Measurements from ENCODE around the gene TNFSF10.
A peak's percentile ranks its signal among the peaks of the same experiment; 100 is the strongest.
"Not testable (repeated sequence)": the region's sequence is repeated elsewhere in the genome, so short reads cannot be mapped to it uniquely, and the experiment has no call there.

Gene TNFSF10

DNA sequence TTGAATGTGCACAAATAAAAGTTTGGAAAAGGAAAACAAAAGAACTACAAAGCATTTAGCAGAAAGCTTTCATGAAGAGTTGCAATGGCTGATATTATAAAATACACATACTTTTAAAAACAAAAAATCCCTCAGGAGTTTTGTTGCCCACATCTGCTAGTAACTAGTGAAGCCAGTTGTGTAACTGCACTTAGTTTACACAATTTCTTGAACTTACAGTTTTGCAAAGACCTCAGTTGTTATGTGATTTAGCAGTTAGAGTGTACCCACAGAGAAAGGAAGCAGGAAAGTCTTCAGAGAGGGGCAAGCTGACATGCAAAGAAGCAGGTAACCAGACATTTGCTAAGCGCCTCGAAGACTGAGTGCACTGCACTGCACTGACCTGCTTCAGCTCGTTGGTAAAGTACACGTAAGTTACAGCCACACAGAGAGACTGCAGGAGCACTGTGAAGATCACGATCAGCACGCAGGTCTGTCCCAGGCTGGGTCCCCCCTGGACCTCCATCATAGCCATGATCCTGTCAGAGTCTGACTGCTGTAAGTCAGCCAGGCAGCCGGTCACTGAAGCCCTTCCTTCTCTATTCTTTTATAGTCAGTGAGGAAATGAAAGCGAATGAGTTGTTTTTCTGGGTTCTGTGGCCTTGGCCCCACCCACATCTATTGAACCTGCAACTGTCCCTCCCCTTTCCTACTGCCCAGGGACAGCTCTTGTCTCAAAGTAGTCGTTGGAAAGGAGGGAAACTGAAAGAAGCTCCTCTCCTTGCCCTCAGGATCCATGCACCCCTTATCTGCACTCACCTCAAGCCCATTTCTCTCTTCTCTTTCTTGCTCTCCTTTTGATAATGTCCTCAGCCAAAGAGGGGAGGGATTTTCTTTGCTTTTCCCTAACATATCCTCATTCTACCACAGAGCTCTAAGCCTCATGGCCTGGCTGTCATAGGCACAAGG is at the start of gene TNFSF10:
TNFSF10 (minus strand) TSS at position 560 of the 948 bp plus-strand sequence; CDS start at position 514, 46 bp downstream.
- peak; percentile 15 to 40 for DNase-seq (ENCODE audit: low read depth in 2 of 2)

DNA sequence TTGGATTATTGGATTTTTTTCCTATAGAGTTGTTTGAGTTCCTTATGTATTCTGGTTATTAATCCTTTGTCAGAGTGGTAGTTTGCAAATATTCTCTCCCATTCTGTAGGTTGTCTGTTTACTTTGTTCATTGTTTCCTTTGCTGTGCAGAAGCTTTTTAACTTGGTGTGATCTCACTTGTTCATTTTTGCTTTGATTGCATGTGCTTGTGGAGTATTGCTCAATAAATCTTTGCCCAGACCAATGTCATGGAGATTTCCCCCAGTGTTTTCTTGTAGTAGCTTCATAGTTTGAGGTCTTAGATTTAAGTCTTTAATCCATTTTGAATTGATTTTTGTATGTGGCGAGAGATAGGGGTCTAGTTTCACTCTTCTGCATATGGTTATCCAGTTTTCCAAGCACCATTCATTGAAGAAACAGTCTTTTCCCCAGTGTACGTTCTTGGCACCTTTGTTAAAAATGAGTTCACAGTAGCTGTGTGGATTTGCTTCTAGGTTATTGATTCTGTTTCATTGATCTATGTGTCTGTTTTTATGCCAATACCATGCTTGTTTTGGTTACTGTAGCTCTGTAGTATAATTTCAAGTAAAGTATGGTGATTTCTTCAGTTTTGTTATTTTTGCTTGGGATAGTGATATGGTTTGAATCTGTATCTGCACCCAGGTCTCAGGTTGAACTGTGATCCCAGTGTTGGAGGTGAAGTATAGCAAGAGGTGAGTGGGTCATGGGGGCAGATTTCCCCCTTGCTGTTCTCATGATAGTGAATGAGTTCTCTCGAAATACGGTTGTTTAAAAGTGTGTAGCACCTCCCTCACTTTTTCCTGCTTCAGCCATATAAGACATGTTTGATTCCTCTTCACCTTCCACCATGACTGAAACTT is 46.1 kb upstream of the TNFSF10 start:
- no peak for DNase-seq (ENCODE audit: low read depth in 2 of 2)

DNA sequence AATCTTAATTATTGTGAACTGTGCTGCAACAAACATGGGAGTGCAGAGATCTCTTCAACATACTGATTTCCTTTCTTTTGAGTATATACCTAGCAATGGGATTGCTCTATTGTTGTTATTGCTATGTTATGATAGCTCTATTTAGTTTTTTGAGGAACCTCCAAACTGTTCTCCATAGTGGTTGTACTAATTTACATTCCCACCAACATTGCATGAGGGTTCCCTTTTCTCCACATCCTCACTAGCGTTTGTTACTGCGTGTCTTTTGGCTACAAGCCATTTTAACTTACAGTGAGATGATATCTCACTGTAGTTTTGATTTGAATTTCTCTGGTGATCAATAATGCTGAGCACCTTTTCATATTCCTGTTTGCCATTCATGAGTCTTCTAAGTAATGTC is 45.5 kb upstream of the TNFSF10 start:
- DNase-seq (ENCODE audit: low read depth in 2 of 2): no peak

DNA sequence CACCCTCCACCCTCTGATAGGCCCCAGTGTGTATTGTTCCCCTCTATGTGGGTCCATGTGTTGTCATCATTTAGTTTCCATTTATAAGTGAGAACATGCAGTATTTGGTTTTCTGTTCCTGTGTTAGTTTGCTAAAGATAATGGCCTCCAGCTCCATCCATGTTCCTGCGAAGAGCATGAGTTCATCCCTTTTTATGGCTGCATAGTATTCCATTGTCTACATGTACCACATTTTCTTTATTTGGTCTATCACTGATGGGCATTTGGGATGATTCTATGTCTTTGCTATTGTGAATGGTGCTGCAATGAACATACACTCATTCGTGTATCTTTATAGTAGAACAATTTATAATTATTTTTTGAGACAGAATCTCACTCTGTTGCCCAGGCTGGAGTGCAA is 43.6 kb upstream of the TNFSF10 start:
- not testable (repeated sequence) for DNase-seq (ENCODE audit: low read depth in 2 of 2)

DNA sequence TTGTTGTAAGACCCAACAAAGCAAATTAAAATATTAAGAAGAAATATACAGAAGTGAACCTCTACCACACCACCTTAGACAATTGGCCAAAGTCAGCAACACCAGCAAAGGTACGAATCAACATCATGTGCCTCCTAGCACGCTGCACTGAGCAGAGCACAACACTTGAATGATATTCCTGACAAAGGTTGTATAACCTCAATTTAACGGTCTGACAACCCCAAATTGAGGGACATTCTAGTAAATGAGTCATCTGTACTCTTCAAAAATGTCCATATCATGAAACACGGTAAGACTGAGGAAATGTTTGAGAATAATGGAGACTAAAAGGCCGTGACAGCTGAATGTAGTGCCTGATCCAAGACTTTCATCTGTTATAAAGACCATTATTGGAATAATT is 41.3 kb upstream of the TNFSF10 start:
- no peak for DNase-seq (ENCODE audit: low read depth in 2 of 2)

DNA sequence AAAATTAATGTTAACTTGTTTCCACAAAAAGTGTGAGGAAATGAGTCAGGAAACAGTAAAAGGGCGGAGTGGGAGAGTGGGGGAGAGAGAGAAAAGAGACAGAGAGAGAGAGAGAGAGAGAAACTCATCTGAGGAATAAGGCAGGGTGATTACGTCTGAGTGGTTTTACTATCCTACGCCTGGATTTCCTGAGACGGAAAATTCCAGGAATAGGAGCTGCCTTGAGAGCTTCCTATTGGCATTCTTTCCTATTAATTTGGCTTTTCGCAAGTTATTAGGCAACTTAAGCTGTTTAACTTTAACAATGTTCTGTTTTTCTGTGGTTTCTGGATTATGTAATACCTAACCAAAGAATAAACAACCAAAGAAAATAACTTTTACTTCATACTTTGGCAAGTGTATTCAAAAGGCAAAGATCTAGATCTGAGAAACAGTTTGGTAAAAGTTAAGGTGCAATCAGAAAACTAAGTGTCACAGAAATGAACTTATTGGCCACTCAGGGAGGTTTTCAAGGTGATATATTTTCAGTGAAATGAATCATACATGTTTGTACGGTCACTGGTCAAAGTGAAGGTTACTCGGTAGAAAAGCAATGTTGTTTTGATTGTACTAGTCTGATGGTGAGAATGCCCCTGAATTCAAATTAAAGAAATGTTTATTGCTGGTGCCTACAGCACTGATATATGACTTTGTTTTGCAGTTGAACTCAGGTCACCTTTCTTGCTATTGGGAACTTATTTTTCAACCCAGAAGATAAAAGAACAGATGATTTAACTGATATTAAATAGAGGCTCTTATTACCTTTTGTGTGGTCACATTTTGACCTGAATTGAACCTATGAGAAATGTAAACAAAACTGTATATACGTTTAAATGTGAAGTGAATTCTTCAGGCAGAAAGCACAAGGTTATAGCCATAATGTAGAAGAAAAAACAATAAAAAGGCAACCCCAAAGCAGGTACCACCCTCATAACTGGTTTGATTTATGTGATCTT is 39.9 kb upstream of the TNFSF10 start:
- peak in 1 of 2 donors; percentile 10 for DNase-seq (ENCODE audit: low read depth in 2 of 2)

DNA sequence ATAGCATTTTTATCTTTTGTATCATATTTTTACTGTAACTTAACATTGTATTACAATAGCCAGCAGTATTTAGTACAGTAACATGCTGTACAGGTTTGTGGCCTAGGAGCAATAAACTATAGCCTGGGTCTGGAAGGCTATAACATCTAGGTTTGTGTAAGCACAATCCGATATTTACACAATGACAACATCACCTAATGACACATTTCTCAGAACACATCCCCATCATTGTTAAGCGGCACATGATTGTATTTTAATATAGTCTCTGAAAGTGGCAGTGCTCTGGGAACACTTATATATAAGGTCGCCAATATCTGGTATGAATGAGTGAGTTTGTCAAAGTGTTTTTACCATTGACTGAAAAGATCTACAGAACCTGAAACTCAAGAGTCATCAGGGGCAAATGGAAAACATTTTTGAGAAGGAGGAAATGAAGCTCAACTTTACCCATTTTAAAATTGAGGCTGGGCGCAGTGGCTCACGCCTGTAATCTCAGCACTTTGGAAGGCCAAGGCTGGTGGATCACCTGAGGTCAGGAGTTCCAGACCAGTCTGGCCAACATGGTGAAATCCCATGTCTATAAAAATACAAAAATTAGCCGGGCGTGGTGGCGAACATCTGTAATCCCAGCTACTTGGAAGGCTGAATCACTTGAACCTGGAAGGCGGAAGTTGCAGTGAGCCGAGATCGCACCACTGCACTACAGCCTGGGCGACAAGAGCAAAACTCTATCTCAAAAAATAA is 38.8 kb upstream of the TNFSF10 start:
- DNase-seq (ENCODE audit: low read depth in 2 of 2): no peak

DNA sequence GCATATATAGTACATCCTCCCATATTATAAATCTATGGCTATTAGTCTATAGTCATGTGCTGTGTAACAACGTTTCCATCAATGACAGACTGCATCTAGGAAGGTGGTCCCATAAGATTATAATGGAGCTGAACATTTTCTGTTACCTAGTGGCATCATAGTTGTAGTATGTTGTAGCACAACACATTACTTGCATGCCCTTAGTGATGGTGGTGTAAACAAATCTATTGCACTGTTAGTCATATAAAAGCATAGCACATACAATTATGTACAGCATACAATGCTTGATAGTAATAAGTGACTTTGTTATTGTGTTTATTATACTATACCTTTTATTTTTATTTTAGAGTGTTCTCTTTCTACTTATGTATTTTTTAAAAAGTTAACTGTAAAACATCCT is 37.4 kb upstream of the TNFSF10 start:
- no peak for DNase-seq (ENCODE audit: low read depth in 2 of 2)

DNA sequence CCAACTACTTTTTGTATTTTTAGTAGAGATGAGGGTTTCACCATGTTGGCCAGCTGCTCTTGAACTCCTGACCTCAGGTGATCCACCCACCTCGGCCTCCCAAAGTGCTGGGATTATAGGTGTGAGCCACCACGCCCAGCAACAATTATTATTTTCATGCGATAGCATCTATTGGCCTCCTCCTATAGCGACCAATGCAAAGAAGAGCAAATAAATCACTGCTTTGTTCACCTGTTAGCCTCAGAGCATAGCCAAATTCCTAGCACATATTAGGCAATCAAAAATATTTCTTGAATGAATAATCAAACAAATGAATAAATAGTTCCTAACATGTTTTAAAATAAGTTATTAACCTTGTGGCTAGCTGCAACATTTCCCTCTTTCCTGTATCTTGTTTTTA is 36.8 kb upstream of the TNFSF10 start:
- DNase-seq (ENCODE audit: low read depth in 2 of 2): no peak

DNA sequence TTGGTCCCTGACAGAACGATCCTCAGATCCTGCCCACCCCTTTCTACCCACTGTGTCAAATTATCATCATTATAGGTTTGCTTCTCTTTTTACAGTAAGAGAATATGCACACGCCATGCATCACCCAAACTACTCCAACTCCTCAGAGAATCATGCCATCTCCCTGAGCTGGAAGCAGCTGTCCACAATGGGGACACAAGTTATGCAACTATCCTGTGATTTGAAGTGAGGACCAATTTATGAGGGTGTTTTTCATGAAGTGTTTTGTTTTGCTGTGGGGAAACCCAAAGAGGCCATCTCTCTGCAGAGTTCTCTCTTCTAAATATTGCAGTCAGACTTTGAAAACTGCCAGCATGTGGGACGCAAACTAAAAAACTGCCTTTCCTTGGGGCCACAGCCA is 35.8 kb upstream of the TNFSF10 start:
- DNase-seq (ENCODE audit: low read depth in 2 of 2): no peak

DNA sequence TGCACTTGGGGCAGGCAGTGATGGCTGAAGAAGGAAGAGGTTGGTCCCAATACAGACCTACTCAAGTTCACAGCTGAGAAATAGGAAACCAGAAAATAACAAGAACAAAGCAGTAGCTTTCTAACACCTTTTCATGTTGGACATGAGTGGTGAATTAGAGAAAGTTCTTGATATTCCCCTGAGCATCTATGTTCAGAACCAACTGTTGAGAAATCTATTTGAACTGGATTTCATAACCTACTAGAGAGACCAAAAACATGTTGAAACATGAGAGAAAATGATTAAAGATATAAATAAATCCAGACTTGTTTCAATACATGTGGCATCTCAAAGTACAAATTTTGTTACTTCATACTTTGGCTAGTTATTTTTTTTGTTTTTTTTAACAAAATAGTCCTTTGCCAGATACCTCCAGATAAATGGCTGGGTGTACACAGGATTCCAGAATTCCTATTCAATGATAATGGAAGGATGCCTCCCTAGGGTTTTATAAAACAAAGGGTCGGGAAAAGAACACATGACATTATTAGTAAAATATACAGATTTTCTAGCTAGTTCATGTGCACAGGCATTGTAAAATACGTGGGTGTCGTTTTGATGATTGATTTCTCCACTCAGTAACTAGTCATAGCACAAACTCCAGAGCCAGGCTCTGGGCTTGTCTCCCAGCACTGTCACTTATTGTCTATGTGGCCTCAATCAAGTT is 34.4 kb upstream of the TNFSF10 start:
- no peak for DNase-seq (ENCODE audit: low read depth in 2 of 2)

DNA sequence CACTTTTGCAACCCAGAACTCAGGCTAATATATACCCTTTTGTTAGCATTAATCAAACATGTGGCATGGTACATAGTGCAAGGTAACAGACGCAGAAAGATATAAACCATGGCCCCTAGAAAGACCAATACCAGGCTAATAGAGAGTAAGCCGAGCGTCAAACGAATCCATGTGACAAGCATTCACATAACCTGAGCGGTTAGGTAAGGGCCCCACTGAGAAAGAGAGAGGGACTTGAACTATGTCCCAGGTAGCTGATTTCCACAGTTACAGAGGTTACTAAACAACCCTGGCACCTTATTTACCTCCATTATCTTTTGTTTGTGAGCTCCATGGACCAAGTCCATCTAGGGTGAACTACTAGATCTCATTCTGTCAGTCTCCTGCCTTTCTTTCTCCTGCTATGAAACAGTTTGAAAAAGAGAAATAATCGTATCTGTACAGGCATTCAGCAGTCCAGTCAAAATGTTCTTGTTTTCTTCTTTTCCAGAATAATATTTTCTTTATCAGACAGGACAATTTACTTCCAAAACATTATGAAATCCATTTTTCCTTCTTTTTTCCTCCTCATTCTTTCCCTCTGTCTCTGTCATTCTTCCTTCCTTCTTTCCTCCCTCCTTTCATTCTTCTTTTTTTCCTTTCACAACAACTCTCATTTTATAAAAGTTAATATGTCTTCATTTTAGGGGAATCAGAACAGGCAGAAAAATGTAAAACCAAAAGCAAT is 30.5 kb upstream of the TNFSF10 start:
- no peak for DNase-seq (ENCODE audit: low read depth in 2 of 2)

DNA sequence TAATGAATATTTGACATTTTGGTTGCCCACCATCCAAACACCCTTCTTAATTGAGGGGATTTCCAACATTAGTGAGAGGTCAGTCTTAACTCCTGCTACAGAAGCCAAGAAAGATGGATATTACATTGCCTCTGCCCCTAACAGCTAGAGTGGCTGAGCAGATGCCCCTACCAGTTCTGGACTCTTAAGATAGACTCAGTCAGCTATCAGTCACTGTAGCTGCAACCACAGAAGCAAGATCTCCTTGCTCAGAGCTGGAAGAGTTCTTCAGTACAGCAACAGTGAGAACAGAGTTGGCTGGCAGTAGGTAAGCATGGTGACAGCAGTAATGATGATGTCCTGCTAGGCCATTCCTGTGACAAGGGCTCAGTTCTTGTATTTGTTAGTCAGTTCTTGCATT is 29.4 kb upstream of the TNFSF10 start:
- DNase-seq (ENCODE audit: low read depth in 2 of 2): no peak

DNA sequence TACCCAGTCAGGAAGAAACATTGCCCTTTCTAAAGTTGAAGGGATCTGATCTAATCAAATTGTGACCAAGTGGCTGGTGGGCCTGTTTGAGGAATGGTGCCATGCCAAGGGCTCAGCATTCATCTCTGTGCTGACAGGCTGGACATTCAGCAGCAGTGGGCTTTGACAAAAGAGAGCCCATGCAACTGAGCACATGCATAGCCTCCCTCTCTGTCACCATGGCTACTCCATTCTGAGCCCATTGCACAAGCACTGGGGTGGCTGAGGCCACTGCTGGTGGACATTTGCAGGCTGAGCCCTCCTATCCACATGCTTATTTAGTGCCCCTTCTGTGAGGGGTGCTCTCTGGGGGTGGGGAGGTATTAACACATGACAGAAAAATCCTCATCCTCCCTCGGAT is 28.6 kb upstream of the TNFSF10 start:
- no peak for DNase-seq (ENCODE audit: low read depth in 2 of 2)

DNA sequence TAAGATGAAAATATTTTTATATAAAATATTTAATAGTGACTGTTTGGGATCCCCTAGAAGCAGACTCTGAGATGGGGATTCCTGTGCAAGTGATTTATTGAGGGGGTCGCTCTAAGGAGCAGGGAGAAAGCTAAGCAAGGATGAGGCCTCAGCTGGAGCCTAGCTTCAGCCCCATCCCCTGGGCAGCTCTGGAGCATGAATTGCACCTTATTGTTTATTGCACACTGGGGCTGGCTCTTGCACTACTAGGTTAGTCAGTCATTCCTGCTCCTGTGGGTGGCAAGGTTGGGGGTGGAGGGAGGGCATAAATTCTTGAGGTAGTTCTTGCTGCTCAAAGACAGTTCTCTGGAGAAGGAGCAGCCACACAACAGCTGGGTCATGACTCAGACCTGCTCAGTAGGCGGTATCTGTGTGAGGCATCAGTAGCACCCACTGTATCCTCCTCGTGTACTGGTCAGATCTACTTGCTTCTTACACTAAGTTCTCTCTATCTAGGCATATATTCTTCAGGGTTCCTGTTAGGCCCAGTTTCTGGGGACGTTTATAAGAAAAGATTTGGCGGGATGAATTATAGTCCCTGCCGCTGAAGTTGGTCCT is 27.2 kb upstream of the TNFSF10 start:
- peak; percentile 36 to 80 for DNase-seq (ENCODE audit: low read depth in 2 of 2)

DNA sequence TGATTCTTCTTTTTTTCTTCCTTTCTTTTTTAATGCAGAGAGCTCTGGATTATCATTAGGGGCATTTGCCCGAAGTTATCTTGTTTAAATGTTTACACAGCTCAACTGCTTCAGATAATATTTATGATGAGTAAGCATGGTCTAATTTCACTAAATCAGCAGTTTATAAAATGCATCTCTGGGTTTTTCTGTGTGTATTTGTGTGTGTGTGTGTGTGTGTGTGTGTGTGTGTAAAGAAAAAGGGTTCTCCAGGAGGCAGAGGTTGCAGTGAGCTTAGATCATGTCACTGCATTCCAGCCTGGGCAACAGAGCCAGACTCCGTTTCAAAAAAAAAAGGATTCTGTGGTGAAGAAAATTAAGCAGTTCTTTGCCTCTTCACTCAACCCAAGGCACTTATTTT is 25.9 kb upstream of the TNFSF10 start:
- DNase-seq (ENCODE audit: low read depth in 2 of 2): no peak

DNA sequence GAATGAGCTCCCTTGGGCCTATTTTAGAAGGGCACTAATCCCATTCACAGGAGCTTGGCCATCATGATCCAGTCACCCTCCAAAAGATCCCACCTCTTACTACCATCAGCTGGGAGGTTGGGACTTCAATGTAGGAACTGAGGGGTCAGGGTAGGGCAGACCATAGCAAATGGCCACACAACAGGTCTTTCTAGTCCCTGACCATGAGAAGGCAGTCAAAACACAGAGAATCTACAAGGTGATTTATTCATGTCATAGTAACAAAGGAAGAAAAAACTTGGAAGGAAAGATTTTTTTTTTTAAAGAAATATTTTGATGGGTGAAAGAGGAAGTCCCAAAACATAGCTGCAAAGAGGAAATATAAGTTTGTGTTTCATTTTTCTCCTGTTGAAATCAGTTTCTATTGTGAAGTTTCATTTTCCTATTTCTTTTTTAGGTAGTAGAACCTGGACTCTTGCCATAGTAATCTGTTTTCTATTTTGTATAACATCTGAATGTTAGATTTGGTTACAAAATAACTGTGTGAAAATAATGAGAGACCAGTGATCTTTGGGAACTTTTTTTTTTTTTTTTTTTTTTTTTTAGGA is 23.5 kb upstream of the TNFSF10 start:
- no peak for DNase-seq (ENCODE audit: low read depth in 2 of 2)

DNA sequence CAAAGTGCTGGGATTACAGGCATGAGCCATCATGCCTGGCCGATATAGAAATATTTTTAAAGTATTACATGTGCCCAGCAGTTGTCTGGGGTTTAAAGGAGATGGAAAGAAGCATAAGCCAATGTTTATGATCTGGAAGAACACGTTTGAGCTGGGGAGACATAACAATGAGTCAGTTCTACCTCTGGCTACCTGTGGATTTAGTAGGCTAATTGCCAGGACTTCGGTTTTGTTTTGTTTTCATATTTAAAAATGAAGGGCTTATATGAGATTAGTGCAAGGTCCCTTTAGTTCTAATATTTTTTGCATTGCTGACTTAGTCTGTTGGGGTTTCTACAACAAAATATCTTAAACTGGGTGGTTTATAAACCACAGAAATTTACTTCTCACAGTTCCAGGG is 22.9 kb upstream of the TNFSF10 start:
- no peak for DNase-seq (ENCODE audit: low read depth in 2 of 2)

DNA sequence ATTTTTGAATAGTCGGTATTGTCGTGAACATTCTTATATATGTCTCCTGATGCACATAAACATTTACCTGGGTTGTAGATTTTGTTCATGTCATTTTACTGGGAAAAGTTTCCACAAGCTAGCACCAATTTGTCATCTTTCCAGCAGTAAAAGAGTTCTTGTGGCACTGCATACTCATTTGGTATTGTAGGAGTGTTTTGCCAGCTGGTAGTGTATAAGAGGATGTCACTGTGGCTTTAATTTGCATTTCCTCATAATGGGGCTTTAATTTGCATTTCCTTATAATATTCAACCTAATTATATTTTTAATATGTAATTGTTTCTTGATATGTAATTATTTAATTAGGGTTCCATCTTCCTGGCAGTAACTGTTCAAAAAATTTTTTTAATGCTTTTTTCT is 21.2 kb upstream of the TNFSF10 start:
- no peak for DNase-seq (ENCODE audit: low read depth in 2 of 2)
